Right forelimb (tissue), 1 donor: Measurements from ENCODE around the gene ATP13A5.

Experiments used
- DNase-seq: peaks from one replicate; pipeline ENCODE4 v3.0.0-alpha.2; 2018

The ATP13A5 gene

GRCh38 chr3:193250492-193250891, 128.1 kb downstream of the ATP13A5 start:
- DNase-seq = no peak

GRCh38 chr3:193248848-193249468, 129.6 kb downstream of the ATP13A5 start:
- no peak for DNase-seq

- no peak for DNase-seq
Measured at GRCh38 chr3:193243571-193243970, 135.0 kb downstream of the ATP13A5 start.

GRCh38 chr3:193241716-193242115, 136.8 kb downstream of the ATP13A5 start:
- DNase-seq = no peak

- DNase-seq = peak; percentile 84
Measured at GRCh38 chr3:193240850-193241706, 137.5 kb downstream of the ATP13A5 start, which contains the start of gene PLAAT1. Gene PLAAT1, plus strand, starts transcription at chr3:193241222. Its CDS starts 14,429 bp downstream, at chr3:193255651.

GRCh38 chr3:193240436-193240849, 138.1 kb downstream of the ATP13A5 start:
- peak; percentile 76 for DNase-seq

GRCh38 chr3:193237030-193237429, 141.5 kb downstream of the ATP13A5 start:
- DNase-seq = no peak

- no peak for DNase-seq
Measured at GRCh38 chr3:193236599-193236998, 142.0 kb downstream of the ATP13A5 start.

- DNase-seq = no peak
Measured at GRCh38 chr3:193231201-193231600, 147.4 kb downstream of the ATP13A5 start.

GRCh38 chr3:193230610-193231009, 147.9 kb downstream of the ATP13A5 start:
- no peak for DNase-seq

- no peak for DNase-seq
Measured at GRCh38 chr3:193229851-193230420, 148.6 kb downstream of the ATP13A5 start.

GRCh38 chr3:193228206-193228605, 150.3 kb downstream of the ATP13A5 start:
- no peak for DNase-seq

- DNase-seq = no peak
Measured at GRCh38 chr3:193225302-193226125, 153.0 kb downstream of the ATP13A5 start.
